Upper lobe of left lung (tissue), 4 donors: Measurements from ENCODE around the gene GTF2IRD1.

Experiments
- POLR2A ChIP-seq, 4 donors: fragments of 450-650 bp; IDR thresholded peaks; one replicate each; pipeline ENCODE4 v1.5.1; 2016 to 2017; ENCODE audit warnings: antibody characterized with exemption in 4 of 4, mild to moderate bottlenecking in 2 of 4
- POLR2AphosphoS5 ChIP-seq, 2 donors: sonication (generic); formaldehyde crosslinking; IDR thresholded peaks; one replicate each; pipeline ENCODE4 v1.5.1; 2017; ENCODE audit warnings: antibody characterized with exemption in 2 of 2
- TF ChIP-seq, protein P1 (sequence below), 6 experiments: fragments of 450-650 bp in 4 of 6; fragments of 200-600 bp in 2 of 6; sonication (generic) in 2 of 6; IDR thresholded peaks; one replicate each; pipeline ENCODE4 v1.5.1; 2016 to 2019; ENCODE audit warnings: antibody characterized with exemption in 6 of 6

DNA sequence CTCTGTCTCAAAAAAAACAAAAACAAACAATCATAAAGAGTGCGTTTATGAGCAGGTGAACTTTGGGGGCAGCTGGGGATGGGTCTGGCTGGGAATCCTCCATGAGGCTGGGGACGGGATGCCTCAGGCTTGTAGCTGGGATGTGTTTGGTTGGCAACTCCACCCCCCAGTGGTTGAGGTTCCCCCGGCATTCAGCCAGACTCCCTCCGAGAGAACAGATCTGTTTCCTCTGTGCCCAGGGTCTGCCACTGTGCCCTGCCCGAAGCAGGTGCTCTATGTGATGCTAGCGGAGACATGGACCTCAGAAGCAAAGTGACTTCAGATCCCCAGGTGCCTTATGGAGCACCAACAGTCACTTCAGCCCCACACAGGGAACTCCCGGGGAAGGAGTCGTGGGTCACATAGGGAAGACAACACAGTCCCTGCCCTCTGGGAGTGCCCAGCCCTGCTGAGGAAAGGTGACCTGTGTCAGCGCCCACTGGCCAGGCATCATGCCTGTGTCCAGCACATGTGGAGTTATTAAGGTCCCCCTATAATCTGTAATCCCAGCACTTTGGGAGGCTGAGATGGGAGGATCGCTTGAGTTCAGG lies 29.3 kb upstream of the GTF2IRD1 start:
- TF ChIP-seq, protein P1, sequence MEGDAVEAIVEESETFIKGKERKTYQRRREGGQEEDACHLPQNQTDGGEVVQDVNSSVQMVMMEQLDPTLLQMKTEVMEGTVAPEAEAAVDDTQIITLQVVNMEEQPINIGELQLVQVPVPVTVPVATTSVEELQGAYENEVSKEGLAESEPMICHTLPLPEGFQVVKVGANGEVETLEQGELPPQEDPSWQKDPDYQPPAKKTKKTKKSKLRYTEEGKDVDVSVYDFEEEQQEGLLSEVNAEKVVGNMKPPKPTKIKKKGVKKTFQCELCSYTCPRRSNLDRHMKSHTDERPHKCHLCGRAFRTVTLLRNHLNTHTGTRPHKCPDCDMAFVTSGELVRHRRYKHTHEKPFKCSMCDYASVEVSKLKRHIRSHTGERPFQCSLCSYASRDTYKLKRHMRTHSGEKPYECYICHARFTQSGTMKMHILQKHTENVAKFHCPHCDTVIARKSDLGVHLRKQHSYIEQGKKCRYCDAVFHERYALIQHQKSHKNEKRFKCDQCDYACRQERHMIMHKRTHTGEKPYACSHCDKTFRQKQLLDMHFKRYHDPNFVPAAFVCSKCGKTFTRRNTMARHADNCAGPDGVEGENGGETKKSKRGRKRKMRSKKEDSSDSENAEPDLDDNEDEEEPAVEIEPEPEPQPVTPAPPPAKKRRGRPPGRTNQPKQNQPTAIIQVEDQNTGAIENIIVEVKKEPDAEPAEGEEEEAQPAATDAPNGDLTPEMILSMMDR (IDR thresholded peaks at IDR 0.05): no peak
- TF ChIP-seq POLR2AphosphoS5 (IDR thresholded peaks at IDR 0.05) (no peak), POLR2A (IDR thresholded peaks at IDR 0.05) (no peak)
